Hepatocyte (in vitro differentiated cells): ENCODE results near the gene PDE4B. TPM values are rescaled to one million over a fixed set of nuclear protein-coding genes. Genes with fewer than 3 reads are reported as not detected.

Experiments used
- DNase-seq: peaks from one replicate; pipeline ENCODE4 v3.0.0-alpha.2; 2016; ENCODE audit warnings: low spot score
- H2AFZ ChIP-seq: fragments of 200-600 bp; sonication (generic); 2 replicates; pipeline ENCODE4 v1.6.0; 2016; ENCODE audit warnings: antibody characterized with exemption, mild to moderate bottlenecking
- H3K27ac ChIP-seq: fragments of 200-600 bp; sonication (generic); 2 replicates; pipeline ENCODE4 v1.5.1; 2016; ENCODE audit warnings: mild to moderate bottlenecking
- H3K27me3 ChIP-seq: fragments of 200-600 bp; sonication (generic); 2 replicates; pipeline ENCODE4 v1.6.1; 2016
- H3K36me3 ChIP-seq: fragments of 200-600 bp; sonication (generic); replicated peaks from 2 replicates; pipeline ENCODE4 v1.5.1; 2016; ENCODE audit warnings: low read depth; ENCODE audit not compliant: insufficient read depth
- H3K4me1 ChIP-seq: fragments of 200-600 bp; sonication (generic); 2 replicates; pipeline ENCODE4 v1.5.1; 2016; ENCODE audit warnings: mild to moderate bottlenecking, moderate library complexity; ENCODE audit not compliant: insufficient read depth
- H3K4me2 ChIP-seq: fragments of 200-600 bp; sonication (generic); 2 replicates; pipeline ENCODE4 v1.6.0; 2016
- H3K4me3 ChIP-seq: fragments of 200-600 bp; sonication (generic); 2 replicates; pipeline ENCODE4 v1.5.1; 2016; ENCODE audit warnings: mild to moderate bottlenecking
- H3K79me2 ChIP-seq: fragments of 200-600 bp; sonication (generic); 2 replicates; pipeline ENCODE4 v1.6.0; 2017; ENCODE audit warnings: mild to moderate bottlenecking
- H3K9me2 ChIP-seq: fragments of 200-600 bp; sonication (generic); replicated peaks from 2 replicates; pipeline ENCODE4 v1.6.0; 2017; ENCODE audit warnings: mild to moderate bottlenecking; ENCODE audit not compliant: insufficient read depth
- H3K9me3 ChIP-seq: fragments of 200-600 bp; sonication (generic); 2 replicates; pipeline ENCODE4 v1.5.1; 2016; ENCODE audit warnings: low read depth, mild to moderate bottlenecking
- H4K20me1 ChIP-seq: fragments of 200-600 bp; sonication (generic); 2 replicates; pipeline ENCODE4 v1.6.0; 2016; ENCODE audit warnings: mild to moderate bottlenecking; ENCODE audit not compliant: insufficient read depth, poor library complexity, severe bottlenecking
- EZH2 ChIP-seq: fragments of 200-600 bp; sonication (generic); IDR thresholded peaks from 2 replicates; pipeline ENCODE4 v1.6.1; 2016; ENCODE audit warnings: antibody characterized with exemption, mild to moderate bottlenecking, borderline replicate concordance
- EZH2phosphoT487 ChIP-seq: fragments of 200-600 bp; sonication (generic); IDR thresholded peaks from one replicate; pipeline ENCODE4 v1.6.1; 2018; ENCODE audit warnings: antibody characterized with exemption, mild to moderate bottlenecking, low read depth, moderate library complexity; ENCODE audit not compliant: unreplicated experiment, severe bottlenecking
- WGBS: methylation state at CpG from one replicate; pipeline ENCODE4 v1.1.6; 2016; ENCODE audit warnings: low lambda C conversion rate; ENCODE audit errors: missing lambda C conversion rate; 5-methylcytosine and 5-hydroxymethylcytosine counted together
- polyA plus RNA-seq: library from polyadenylated mRNA; unstranded; fragments of >200 nt; fragmentation: Nextera tagmentation; extraction: Ambion mirVana; gene quantifications from 2 replicates; pipeline ENCODE4 v1.2.1, GENCODE V29; 2016
- total RNA-seq: library from RNA; depleted of rRNA; stranded (reverse); fragments of >200 nt; gene quantifications from 2 replicates; pipeline ENCODE4 v1.2.3, GENCODE V29; 2014
- TF ChIP-seq, protein P1 (sequence below): fragments of 200-600 bp; sonication (generic); IDR thresholded peaks from 2 replicates; pipeline ENCODE4 v1.5.1; 2016; ENCODE audit warnings: antibody characterized with exemption, mild to moderate bottlenecking; ENCODE audit not compliant: poor library complexity

Gene PDE4B
- total and polyA plus RNA-seq, 2 experiments from 2014 or later, result 1.8 to 3.4 TPM

DNA sequence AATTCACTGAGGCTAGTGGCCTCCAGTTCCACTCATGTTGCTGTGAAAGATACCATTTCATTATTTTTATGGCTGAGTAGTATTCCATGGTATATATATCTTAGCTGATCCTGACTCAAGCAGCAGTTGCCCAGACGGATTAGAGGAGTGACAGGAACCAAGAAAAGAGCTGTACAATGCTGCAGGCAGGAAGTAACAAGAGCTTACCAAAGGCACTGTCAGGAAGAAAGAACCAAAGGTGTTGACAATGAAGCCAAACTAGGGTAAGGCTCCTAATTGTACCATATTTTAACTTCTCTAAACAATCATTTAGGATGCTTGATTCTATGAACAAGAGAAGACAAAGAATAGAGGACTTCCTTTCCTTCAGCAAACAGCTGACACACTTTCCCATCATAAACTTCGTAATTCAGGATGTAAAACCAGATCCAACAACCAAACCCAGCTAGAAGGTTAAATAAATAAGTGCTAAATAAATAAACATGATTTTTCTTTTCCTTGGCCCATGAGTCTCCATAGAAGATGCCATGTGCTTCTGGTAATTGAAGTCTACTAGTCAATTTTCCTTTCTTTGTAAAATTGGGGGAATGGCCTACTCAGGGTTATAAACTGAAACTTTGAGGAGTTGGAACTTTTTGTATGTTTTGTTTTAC is 493.0 kb downstream of the PDE4B start:
- 86% methylated on average over 2 of the region's 2 CpGs for WGBS
- Histone ChIP-seq H3K9me3 (no peaks in the 10 kb centered on the region), H3K27me3 (no peaks in the 10 kb centered on the region), H3K79me2 (no peaks in the 10 kb centered on the region), H2AFZ (no peak overlapping the region), H3K36me3 (no peaks in the 10 kb centered on the region), H4K20me1 (no peaks in the 10 kb centered on the region), H3K27ac (no peak overlapping the region), H3K4me1 (peaks cover 1% of the 10 kb centered on the region), H3K4me3 (no peak overlapping the region), H3K9me2 (no peaks in the 10 kb centered on the region), H3K4me2 (no peak overlapping the region)
- TF ChIP-seq EZH2phosphoT487 (no peak), EZH2 (no peak)
- TF ChIP-seq, protein P1, sequence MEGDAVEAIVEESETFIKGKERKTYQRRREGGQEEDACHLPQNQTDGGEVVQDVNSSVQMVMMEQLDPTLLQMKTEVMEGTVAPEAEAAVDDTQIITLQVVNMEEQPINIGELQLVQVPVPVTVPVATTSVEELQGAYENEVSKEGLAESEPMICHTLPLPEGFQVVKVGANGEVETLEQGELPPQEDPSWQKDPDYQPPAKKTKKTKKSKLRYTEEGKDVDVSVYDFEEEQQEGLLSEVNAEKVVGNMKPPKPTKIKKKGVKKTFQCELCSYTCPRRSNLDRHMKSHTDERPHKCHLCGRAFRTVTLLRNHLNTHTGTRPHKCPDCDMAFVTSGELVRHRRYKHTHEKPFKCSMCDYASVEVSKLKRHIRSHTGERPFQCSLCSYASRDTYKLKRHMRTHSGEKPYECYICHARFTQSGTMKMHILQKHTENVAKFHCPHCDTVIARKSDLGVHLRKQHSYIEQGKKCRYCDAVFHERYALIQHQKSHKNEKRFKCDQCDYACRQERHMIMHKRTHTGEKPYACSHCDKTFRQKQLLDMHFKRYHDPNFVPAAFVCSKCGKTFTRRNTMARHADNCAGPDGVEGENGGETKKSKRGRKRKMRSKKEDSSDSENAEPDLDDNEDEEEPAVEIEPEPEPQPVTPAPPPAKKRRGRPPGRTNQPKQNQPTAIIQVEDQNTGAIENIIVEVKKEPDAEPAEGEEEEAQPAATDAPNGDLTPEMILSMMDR, result no peak
- DNase-seq, result no peak

GRCh38 chr1:66286307-66286706 is 493.6 kb downstream of the PDE4B start:
- no peaks in the 10 kb centered on the region for H4K20me1 ChIP-seq
- H3K4me2 ChIP-seq, result no peak overlapping the region
- no peaks in the 10 kb centered on the region for H3K36me3 ChIP-seq
- no peaks in the 10 kb centered on the region for H3K79me2 ChIP-seq
- no peaks in the 10 kb centered on the region for H3K9me3 ChIP-seq
- H3K9me2 ChIP-seq, result no peaks in the 10 kb centered on the region
- H3K4me1 ChIP-seq, result peaks cover 5% of the 10 kb centered on the region
- no peak overlapping the region for H3K4me3 ChIP-seq
- TF ChIP-seq, protein P1, result no peak
- TF ChIP-seq EZH2phosphoT487 (no peak), EZH2 (no peak)
- no peaks in the 10 kb centered on the region for H3K27me3 ChIP-seq
- no peak overlapping the region for H3K27ac ChIP-seq
- H2AFZ ChIP-seq, result no peak overlapping the region
- DNase-seq, result no peak

GRCh38 chr1:66288048-66288447 is 495.4 kb downstream of the PDE4B start:
- TF ChIP-seq, protein P1, result no peak
- TF ChIP-seq EZH2 (no peak), EZH2phosphoT487 (no peak)
- Histone ChIP-seq H3K36me3 (no peaks in the 10 kb centered on the region), H3K4me2 (no peak overlapping the region), H3K79me2 (no peaks in the 10 kb centered on the region), H2AFZ (no peak overlapping the region), H3K9me2 (no peaks in the 10 kb centered on the region), H3K9me3 (no peaks in the 10 kb centered on the region), H3K4me1 (peaks cover 11% of the 10 kb centered on the region), H3K27ac (no peak overlapping the region), H3K4me3 (no peak overlapping the region), H4K20me1 (no peaks in the 10 kb centered on the region), H3K27me3 (no peaks in the 10 kb centered on the region)
- no peak for DNase-seq
- WGBS, result 83% methylated on average over 2 of the region's 2 CpGs
